Gastroesophageal sphincter (tissue), 4 donors: Measurements from ENCODE around the gene NXPE2. TPM values are rescaled to one million over a fixed set of nuclear protein-coding genes. Genes with fewer than 3 reads are reported as not detected.
A peak's percentile ranks its signal among the peaks of the same experiment; 100 is the strongest.

Experiments used
- ATAC-seq: fragments of 150-250 bp; one replicate; pipeline ENCODE4 v1.9.1; 2016; ENCODE audit warnings: mild to moderate bottlenecking, moderate library complexity
- H3K27ac ChIP-seq, 4 donors: fragments of 200-600 bp; sonication (generic) in 3 of 4; 1 replicate in 3 of 4; 2 replicates in 1 of 4; pipeline ENCODE4 v1.5.1; 2016 to 2019
- H3K27me3 ChIP-seq: fragments of 200-600 bp; sonication (generic); one replicate; pipeline ENCODE4 v1.5.1; 2019
- H3K36me3 ChIP-seq, 2 donors: fragments of 200-600 bp; sonication (generic); one replicate each; pipeline ENCODE4 v1.5.1; 2019; ENCODE audit warnings: control low read depth in 1 of 2
- H3K4me1 ChIP-seq, 3 donors: fragments of 200-600 bp; sonication (generic); 1 replicate in 2 of 3; 2 replicates in 1 of 3; pipeline ENCODE4 v1.5.1; 2016 to 2019; ENCODE audit warnings: control low read depth in 2 of 3
- H3K4me3 ChIP-seq, 2 donors: fragments of 200-600 bp; sonication (generic); one replicate each; pipeline ENCODE4 v1.5.1; 2019; ENCODE audit warnings: mild to moderate bottlenecking in 1 of 2, moderate library complexity in 1 of 2
- H3K9me3 ChIP-seq, 3 donors: fragments of 200-600 bp; sonication (generic); one replicate each; pipeline ENCODE4 v1.5.1; 2017 to 2019; ENCODE audit warnings: control low read depth in 2 of 3
- CTCF ChIP-seq, 4 experiments: fragments of 200-600 bp in 2 of 4; fragments of 450-650 bp in 2 of 4; sonication (generic) in 1 of 4; IDR thresholded peaks; one replicate each; pipeline ENCODE4 v1.5.1; 2017 to 2019; ENCODE audit warnings: antibody characterized with exemption in 4 of 4, mild to moderate bottlenecking in 2 of 4, moderate library complexity in 2 of 4
- EP300 ChIP-seq: sonication (generic); formaldehyde crosslinking; IDR thresholded peaks from one replicate; pipeline ENCODE4 v1.6.1; 2017; ENCODE audit warnings: antibody characterized with exemption, mild to moderate bottlenecking
- POLR2A ChIP-seq, 2 donors: fragments of 450-650 bp; IDR thresholded peaks; one replicate each; pipeline ENCODE4 v1.6.1; 2017; ENCODE audit warnings: antibody characterized with exemption in 2 of 2, mild to moderate bottlenecking in 2 of 2, moderate library complexity in 1 of 2
- POLR2AphosphoS5 ChIP-seq: sonication (generic); formaldehyde crosslinking; IDR thresholded peaks from one replicate; pipeline ENCODE4 v1.6.1; 2017; ENCODE audit warnings: antibody characterized with exemption
- WGBS, 2 donors: methylation state at CpG; one replicate each; pipeline ENCODE4 v1.1.5; 2018; ENCODE audit warnings: low coverage in 1 of 2; 5-methylcytosine and 5-hydroxymethylcytosine counted together
- total RNA-seq, 4 donors: library from RNA; depleted of rRNA; stranded (reverse); fragments of >200 nt; gene quantifications; one replicate each; pipeline ENCODE4 v1.1.0, GENCODE V29; 2016

NXPE2 gene
- total RNA-seq, 4 donors from 2014 or later: 0.13 to 1.8 (median 0.25) TPM

- Histone ChIP-seq H3K4me3 (no peak overlapping the region), H3K27ac (no peak overlapping the region), H3K4me1 (no peaks in the 10 kb centered on the region), H3K9me3 (no peaks in the 10 kb centered on the region), H3K36me3 (no peaks in the 10 kb centered on the region), H3K27me3 (no peaks in the 10 kb centered on the region)
- ATAC-seq: no peak
- TF ChIP-seq CTCF (IDR thresholded peaks at IDR 0.05): no peak
- TF ChIP-seq POLR2A (IDR thresholded peaks at IDR 0.05): no peak
- TF ChIP-seq POLR2AphosphoS5: no peak
- no peak for TF ChIP-seq EP300
- WGBS, 2 donors: 82 to 89% methylated on average over 1 of the region's 1 CpG
These were observed 4.7 kb downstream of the NXPE2 start for GRCh38 chr11:114683007-114683406.

- ATAC-seq: no peak
- TF ChIP-seq CTCF (IDR thresholded peaks at IDR 0.05) (no peak), POLR2A (IDR thresholded peaks at IDR 0.05) (no peak), EP300 (no peak), POLR2AphosphoS5 (no peak)
- no peaks in the 10 kb centered on the region for H3K36me3 ChIP-seq
These were observed 6.3 kb downstream of the NXPE2 start for GRCh38 chr11:114684636-114685035.

GRCh38 chr11:114685097-114685496 lies 6.8 kb downstream of the NXPE2 start:
- no peak for ATAC-seq
- H3K9me3 ChIP-seq: peaks cover 0 to 2% (median 0%) of the 10 kb centered on the region in 3 donors

More at GRCh38 chr11:114684636-114685035, 6.3 kb downstream of the NXPE2 start:
- Histone ChIP-seq H3K27ac (no peak overlapping the region), H3K27me3 (no peaks in the 10 kb centered on the region), H3K9me3 (no peaks in the 10 kb centered on the region), H3K4me1 (no peaks in the 10 kb centered on the region), H3K4me3 (no peak overlapping the region)

GRCh38 chr11:114705280-114706024 lies 27.1 kb downstream of the NXPE2 start:
- Histone ChIP-seq H3K4me3 (no peak overlapping the region), H3K36me3 (no peaks in the 10 kb centered on the region), H3K27me3 (no peaks in the 10 kb centered on the region), H3K9me3 (peaks cover 0 to 7% (median 0%) of the 10 kb centered on the region in 3 donors), H3K27ac (peak overlapping the region in 2 of 4 donors; percentile 44), H3K4me1 (no peaks in the 10 kb centered on the region)
- ATAC-seq: peak; percentile 83
- no peak for TF ChIP-seq POLR2AphosphoS5
- TF ChIP-seq CTCF (IDR thresholded peaks at IDR 0.05): no peak
- TF ChIP-seq EP300: no peak
- TF ChIP-seq POLR2A (IDR thresholded peaks at IDR 0.05): no peak
- WGBS, 2 donors: 28 to 33% methylated on average over 4 of the region's 4 CpGs

More at GRCh38 chr11:114685097-114685496, 6.8 kb downstream of the NXPE2 start:
- no peak for TF ChIP-seq POLR2AphosphoS5
- TF ChIP-seq CTCF (IDR thresholded peaks at IDR 0.05): no peak
- no peak for TF ChIP-seq POLR2A (IDR thresholded peaks at IDR 0.05)
- no peak for TF ChIP-seq EP300
- H3K36me3 ChIP-seq: no peaks in the 10 kb centered on the region
- H3K4me1 ChIP-seq: no peaks in the 10 kb centered on the region
- 83 to 100% methylated on average over 1 of the region's 1 CpG for WGBS, 2 donors
- H3K4me3 ChIP-seq: no peak overlapping the region
- H3K27me3 ChIP-seq: no peaks in the 10 kb centered on the region
- no peak overlapping the region for H3K27ac ChIP-seq

GRCh38 chr11:114709960-114710359 lies 31.6 kb downstream of the NXPE2 start:
- 82 to 100% methylated on average over 1 of the region's 1 CpG for WGBS, 2 donors
- no peak for ATAC-seq
- no peak overlapping the region for H3K27ac ChIP-seq

More at GRCh38 chr11:114709960-114710359, 31.6 kb downstream of the NXPE2 start:
- TF ChIP-seq POLR2AphosphoS5: no peak
- TF ChIP-seq EP300: no peak
- no peak for TF ChIP-seq CTCF (IDR thresholded peaks at IDR 0.05)
- TF ChIP-seq POLR2A (IDR thresholded peaks at IDR 0.05): no peak
- H3K4me1 ChIP-seq: no peaks in the 10 kb centered on the region
- H3K36me3 ChIP-seq: no peaks in the 10 kb centered on the region
- peaks cover 0 to 20% (median 0%) of the 10 kb centered on the region in 3 donors for H3K9me3 ChIP-seq
- no peaks in the 10 kb centered on the region for H3K27me3 ChIP-seq
- H3K4me3 ChIP-seq: no peak overlapping the region
